Type B pancreatic cell (in vitro differentiated cells): ENCODE measurements around the gene CREBL2. TPM values are rescaled to one million over a fixed set of nuclear protein-coding genes. Genes with fewer than 3 reads are reported as not detected.

Experiments used
- DNase-seq: peaks from one replicate; pipeline ENCODE4 v3.0.0; 2021; ENCODE audit warnings: mixed read lengths; ENCODE audit not compliant: unreplicated experiment; ENCODE audit errors: extremely low spot score
- H3K27ac Mint-ChIP-seq: 2 replicates; pipeline ENCODE4 v1.8.0; 2021; ENCODE audit warnings: mild to moderate bottlenecking, mixed read lengths
- H3K27me3 Mint-ChIP-seq: 2 replicates; pipeline ENCODE4 v1.8.0; 2021; ENCODE audit warnings: mixed read lengths
- H3K36me3 Mint-ChIP-seq: 2 replicates; pipeline ENCODE4 v1.8.0; 2021; ENCODE audit warnings: mixed read lengths
- H3K4me1 Mint-ChIP-seq: one replicate; pipeline ENCODE4 v1.8.0; 2021; ENCODE audit warnings: mixed read lengths; ENCODE audit not compliant: unreplicated experiment
- H3K4me3 Mint-ChIP-seq: 2 replicates; pipeline ENCODE4 v1.8.0; 2021; ENCODE audit warnings: mild to moderate bottlenecking, mixed read lengths
- H3K9me3 Mint-ChIP-seq: 2 replicates; pipeline ENCODE4 v1.8.0; 2021; ENCODE audit warnings: mixed read lengths
- total RNA-seq: library from RNA; stranded (reverse); gene quantifications from 2 replicates; pipeline ENCODE4 v1.2.1, GENCODE V29; 2021; ENCODE audit warnings: low replicate concordance
- TF ChIP-seq, protein P1 (sequence below): fragments of 200-600 bp; sonication (generic); conservative IDR thresholded peaks from 2 replicates; pipeline ENCODE4 v1.5.0; 2021; ENCODE audit warnings: antibody characterized with exemption, mild to moderate bottlenecking

Gene CREBL2
- total RNA-seq, 1 donor from 2014 or later, result 11.9 TPM

DNA sequence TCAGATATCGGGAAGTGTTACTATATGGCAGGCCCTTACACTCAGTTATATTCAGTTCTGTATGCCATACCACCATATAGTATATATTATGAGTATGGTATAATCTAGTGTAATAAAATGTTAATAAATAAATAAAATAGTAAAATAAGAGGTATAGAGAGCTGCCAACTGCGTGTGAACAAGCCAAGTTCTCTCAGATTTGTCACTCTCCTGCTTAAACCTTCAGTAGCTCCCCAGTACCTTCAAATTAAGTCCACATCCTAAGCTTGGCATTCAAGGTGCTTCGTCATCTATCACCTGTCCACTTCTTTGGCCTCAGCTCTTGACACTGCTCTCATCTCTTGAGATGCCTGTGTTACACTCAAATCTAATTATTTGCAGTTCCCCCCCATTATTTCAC, 12.8 kb upstream of the CREBL2 start:
- no peaks in the 10 kb centered on the region for H3K4me1 Mint-ChIP-seq
- DNase-seq, result no peak
- H3K27me3 Mint-ChIP-seq, result peaks cover 8% of the 10 kb centered on the region
- TF ChIP-seq, protein P1, sequence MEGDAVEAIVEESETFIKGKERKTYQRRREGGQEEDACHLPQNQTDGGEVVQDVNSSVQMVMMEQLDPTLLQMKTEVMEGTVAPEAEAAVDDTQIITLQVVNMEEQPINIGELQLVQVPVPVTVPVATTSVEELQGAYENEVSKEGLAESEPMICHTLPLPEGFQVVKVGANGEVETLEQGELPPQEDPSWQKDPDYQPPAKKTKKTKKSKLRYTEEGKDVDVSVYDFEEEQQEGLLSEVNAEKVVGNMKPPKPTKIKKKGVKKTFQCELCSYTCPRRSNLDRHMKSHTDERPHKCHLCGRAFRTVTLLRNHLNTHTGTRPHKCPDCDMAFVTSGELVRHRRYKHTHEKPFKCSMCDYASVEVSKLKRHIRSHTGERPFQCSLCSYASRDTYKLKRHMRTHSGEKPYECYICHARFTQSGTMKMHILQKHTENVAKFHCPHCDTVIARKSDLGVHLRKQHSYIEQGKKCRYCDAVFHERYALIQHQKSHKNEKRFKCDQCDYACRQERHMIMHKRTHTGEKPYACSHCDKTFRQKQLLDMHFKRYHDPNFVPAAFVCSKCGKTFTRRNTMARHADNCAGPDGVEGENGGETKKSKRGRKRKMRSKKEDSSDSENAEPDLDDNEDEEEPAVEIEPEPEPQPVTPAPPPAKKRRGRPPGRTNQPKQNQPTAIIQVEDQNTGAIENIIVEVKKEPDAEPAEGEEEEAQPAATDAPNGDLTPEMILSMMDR, result no peak
- peaks cover 9% of the 10 kb centered on the region for H3K36me3 Mint-ChIP-seq
- peak overlapping the region; percentile 6 for H3K4me3 Mint-ChIP-seq
- H3K27ac Mint-ChIP-seq, result peak overlapping the region; percentile 85
- H3K9me3 Mint-ChIP-seq, result peaks cover 6% of the 10 kb centered on the region

DNA sequence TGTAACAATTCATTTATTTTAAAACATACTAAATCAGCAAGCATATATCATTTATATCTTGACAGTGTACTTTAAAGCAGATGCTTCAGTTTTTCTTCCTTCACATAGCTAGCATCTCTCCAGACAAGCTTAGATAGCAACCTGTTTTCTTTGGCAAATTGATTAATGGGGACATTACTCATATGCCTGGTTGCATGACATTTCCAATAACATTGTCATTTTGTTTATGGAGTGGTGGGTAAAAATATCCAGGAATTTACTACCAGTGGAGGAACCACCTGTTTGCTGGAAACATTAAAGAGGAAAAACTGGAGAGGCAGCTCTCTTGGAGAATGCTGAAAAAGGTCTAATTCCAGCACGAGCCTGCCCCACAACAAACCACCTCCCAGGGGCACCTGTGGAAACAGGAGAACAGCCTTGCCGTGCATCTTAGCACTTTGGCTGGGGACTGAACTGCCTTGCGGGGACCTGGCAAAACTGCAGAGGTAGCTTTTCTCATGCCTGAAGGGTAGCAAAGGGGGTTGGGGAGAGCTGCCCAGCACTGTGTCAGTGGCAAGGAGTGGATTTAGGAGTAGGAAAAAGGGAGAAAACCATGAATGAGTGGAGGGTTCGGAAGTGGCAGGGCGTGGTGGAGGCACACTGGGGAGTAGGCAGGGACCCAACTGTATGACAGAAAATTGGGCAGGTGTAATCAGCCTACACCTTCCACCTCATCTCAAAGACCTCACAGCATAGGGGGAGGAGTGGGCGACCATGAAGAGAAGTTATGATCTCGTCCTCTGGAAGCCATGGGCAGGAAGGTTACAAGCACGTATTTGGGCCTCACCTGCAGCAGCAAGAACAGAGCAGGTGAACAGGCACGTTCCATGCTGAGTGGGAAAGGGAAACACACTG, 11.7 kb upstream of the CREBL2 start:
- H3K27me3 Mint-ChIP-seq, result peaks cover 8% of the 10 kb centered on the region
- peak overlapping the region; percentile 37 for H3K4me3 Mint-ChIP-seq
- peak overlapping the region; percentile 85 for H3K27ac Mint-ChIP-seq
- H3K9me3 Mint-ChIP-seq, result peaks cover 6% of the 10 kb centered on the region
- H3K36me3 Mint-ChIP-seq, result peaks cover 9% of the 10 kb centered on the region
- DNase-seq, result no peak
- TF ChIP-seq, protein P1, result no peak
- H3K4me1 Mint-ChIP-seq, result no peaks in the 10 kb centered on the region

DNA sequence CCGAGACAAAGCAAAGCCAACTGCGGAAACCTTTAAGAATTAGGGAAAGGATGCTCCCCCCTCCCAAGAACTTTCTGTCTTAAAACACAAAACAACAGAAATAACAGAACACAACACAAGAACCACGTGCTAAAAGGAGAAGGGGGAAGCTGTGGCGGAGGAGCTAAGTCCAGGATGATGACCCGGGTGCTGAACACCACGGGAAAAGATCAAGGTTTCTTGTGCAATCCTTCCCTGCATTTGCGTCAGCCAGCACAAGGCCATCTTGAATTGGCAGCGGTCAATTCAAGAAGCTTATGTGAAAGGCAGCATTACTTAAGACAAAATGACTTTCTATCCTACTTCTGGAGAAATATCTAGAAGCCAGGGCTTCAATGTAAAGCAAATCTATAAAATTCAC, 11.0 kb upstream of the CREBL2 start:
- no peaks in the 10 kb centered on the region for H3K4me1 Mint-ChIP-seq
- no peak for DNase-seq
- H3K27ac Mint-ChIP-seq, result peak overlapping the region; percentile 85

DNA sequence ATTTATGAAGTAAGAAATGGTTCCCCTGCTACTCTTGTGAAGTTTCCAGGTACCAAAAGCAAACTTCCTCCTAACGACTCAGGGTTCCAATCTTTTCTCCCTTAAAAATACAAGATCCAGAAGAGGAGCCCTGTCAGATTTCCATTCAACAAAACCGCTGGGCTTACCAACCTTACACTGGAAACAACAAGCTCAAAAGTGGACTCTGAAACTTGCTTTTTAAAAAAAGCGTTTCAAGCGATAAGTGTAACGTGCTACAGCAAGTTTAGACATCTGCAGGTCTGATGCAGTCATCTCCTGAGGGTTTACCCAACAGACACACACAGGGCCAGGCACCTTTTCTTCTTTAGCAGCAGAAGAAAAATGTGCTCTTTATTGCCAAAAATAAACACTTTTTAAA, 6.9 kb upstream of the CREBL2 start:
- H3K4me1 Mint-ChIP-seq, result peaks cover 3% of the 10 kb centered on the region

More for the DNA sequence above, 11.0 kb upstream of the CREBL2 start:
- Mint-ChIP-seq H3K9me3 (peaks cover 6% of the 10 kb centered on the region), H3K4me3 (no peak overlapping the region), H3K36me3 (peaks cover 9% of the 10 kb centered on the region), H3K27me3 (peaks cover 8% of the 10 kb centered on the region)
- TF ChIP-seq, protein P1, result no peak

DNA sequence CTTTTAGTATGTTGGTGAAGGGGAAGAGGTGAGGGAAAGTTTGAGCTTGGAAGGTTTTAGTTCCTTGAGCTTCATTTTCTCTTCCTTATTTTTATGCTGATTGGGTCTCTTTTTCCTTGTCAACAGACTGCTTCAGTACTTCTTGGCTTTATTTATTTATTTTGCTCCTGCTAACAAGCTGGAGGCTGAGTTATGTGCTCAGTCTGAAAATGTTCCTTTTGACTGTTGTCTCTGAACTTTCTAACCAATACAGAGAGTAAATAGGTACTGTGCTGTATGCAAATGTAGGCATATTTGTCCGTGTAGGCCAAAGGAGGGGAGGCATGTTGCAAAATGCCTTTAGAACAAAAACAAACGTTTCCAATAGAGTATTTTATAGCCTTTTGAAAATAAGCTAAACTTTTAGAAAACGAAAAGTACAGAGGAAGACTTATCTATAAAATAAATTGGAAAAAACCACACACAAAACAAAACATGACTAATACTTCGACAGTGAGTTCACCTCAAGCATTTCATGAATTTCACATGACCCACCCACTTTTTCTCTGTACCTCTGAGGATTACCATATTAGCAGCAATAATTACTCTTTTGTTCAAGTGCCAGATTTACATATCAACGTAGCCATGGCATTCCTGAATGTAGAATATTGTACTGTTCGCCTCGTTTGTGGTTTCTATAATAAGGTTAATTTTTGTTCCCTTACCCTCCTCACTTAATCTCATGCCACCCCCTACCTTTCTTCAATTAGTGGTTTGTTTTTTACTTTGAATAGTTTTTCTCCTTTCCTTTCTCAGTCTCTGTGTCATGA, 4.7 kb upstream of the CREBL2 start:
- Mint-ChIP-seq H3K4me1 (peaks cover 3% of the 10 kb centered on the region), H3K27ac (peak overlapping the region; percentile 94), H3K36me3 (no peaks in the 10 kb centered on the region), H3K27me3 (no peaks in the 10 kb centered on the region), H3K4me3 (peak overlapping the region; percentile 22), H3K9me3 (no peaks in the 10 kb centered on the region)
- TF ChIP-seq, protein P1, result no peak
- DNase-seq, result no peak

More for the DNA sequence above, 6.9 kb upstream of the CREBL2 start:
- Mint-ChIP-seq H3K36me3 (peaks cover under 1% of the 10 kb centered on the region), H3K4me3 (no peak overlapping the region), H3K27ac (no peak overlapping the region), H3K27me3 (peaks cover under 1% of the 10 kb centered on the region), H3K9me3 (no peaks in the 10 kb centered on the region)
- no peak for DNase-seq
- TF ChIP-seq, protein P1, result no peak
